Liver (tissue), 9 donors: ENCODE measurements around the gene SERINC3. TPM values are rescaled to one million over a fixed set of nuclear protein-coding genes. Genes with fewer than 3 reads are reported as not detected.

Source experiments
- DNase-seq: peaks from one replicate; pipeline ENCODE4 v3.0.0-alpha.2; 2017; ENCODE audit warnings: low spot score
- H3K27ac ChIP-seq, 2 donors: one replicate each; pipeline ENCODE4 v1.7.0; 2013; ENCODE audit warnings: inconsistent platforms in 2 of 2, low read length in 2 of 2, control low read depth in 1 of 2, low read depth in 1 of 2, mild to moderate bottlenecking in 1 of 2
- H3K27me3 ChIP-seq, 4 donors: one replicate each; pipeline versions ENCODE4 v1.6.1 to v1.7.0; 2013; ENCODE audit warnings: low read length in 3 of 4, inconsistent platforms in 1 of 4, mild to moderate bottlenecking in 1 of 4, moderate library complexity in 1 of 4; ENCODE audit not compliant: control insufficient read depth in 4 of 4, insufficient read depth in 4 of 4
- H3K36me3 ChIP-seq, 4 donors: one replicate each; pipeline versions ENCODE4 v1.6.1 to v1.7.0; 2013; ENCODE audit warnings: low read length in 3 of 4, mild to moderate bottlenecking in 3 of 4, low read depth in 1 of 4, moderate library complexity in 1 of 4; ENCODE audit not compliant: control insufficient read depth in 4 of 4, insufficient read depth in 3 of 4
- H3K4me1 ChIP-seq, 4 donors: one replicate each; pipeline versions ENCODE4 v1.6.1 to v1.7.0; 2013; ENCODE audit warnings: low read length in 3 of 4, mild to moderate bottlenecking in 3 of 4, moderate library complexity in 1 of 4; ENCODE audit not compliant: control insufficient read depth in 4 of 4, insufficient read depth in 4 of 4
- H3K4me3 ChIP-seq, 3 donors: one replicate each; pipeline versions ENCODE4 v1.6.1 to v1.7.0; 2013; ENCODE audit warnings: low read length in 3 of 3, control low read depth in 1 of 3, low read depth in 1 of 3, mild to moderate bottlenecking in 1 of 3
- H3K9ac ChIP-seq, 2 donors: one replicate each; pipeline ENCODE4 v1.7.0; 2013; ENCODE audit warnings: low read length in 2 of 2, mild to moderate bottlenecking in 2 of 2, moderate library complexity in 2 of 2, control low read depth in 1 of 2, low read depth in 1 of 2
- H3K9me3 ChIP-seq, 4 donors: one replicate each; pipeline versions ENCODE4 v1.6.1 to v1.7.0; 2013; ENCODE audit warnings: low read length in 3 of 4; ENCODE audit not compliant: control insufficient read depth in 4 of 4
- ATF3 ChIP-seq: IDR thresholded peaks from 2 replicates; pipeline ENCODE4 v1.6.1; 2016; ENCODE audit warnings: antibody characterized with exemption
- CTCF ChIP-seq: fragments of 150-350 bp; IDR thresholded peaks from 2 replicates; pipeline ENCODE4 v1.5.1; 2017; ENCODE audit warnings: improper control_type of control experiment, low read depth, low read length; ENCODE audit not compliant: missing input control
- EGR1 ChIP-seq, 2 donors: IDR thresholded peaks; 2 replicates each; pipeline ENCODE4 v1.6.1; 2016 to 2018; ENCODE audit warnings: antibody characterized with exemption in 2 of 2, low read depth in 2 of 2
- FOXA1 ChIP-seq: IDR thresholded peaks from 2 replicates; pipeline ENCODE4 v1.6.1; 2016; ENCODE audit warnings: antibody characterized with exemption
- FOXA2 ChIP-seq: IDR thresholded peaks from 2 replicates; pipeline ENCODE4 v1.6.1; 2016; ENCODE audit warnings: antibody characterized with exemption
- GABPA ChIP-seq, 2 donors: IDR thresholded peaks in 1 of 2; conservative IDR thresholded peaks in 1 of 2; 2 replicates each; pipeline ENCODE4 v1.6.1; 2016; ENCODE audit warnings: antibody characterized with exemption in 2 of 2, mild to moderate bottlenecking in 1 of 2, moderate library complexity in 1 of 2
- HNF4A ChIP-seq, 2 donors: conservative IDR thresholded peaks; 2 replicates each; pipeline ENCODE4 v1.6.1; 2016; ENCODE audit warnings: antibody characterized with exemption in 2 of 2, mild to moderate bottlenecking in 2 of 2
- HNF4G ChIP-seq: IDR thresholded peaks from 2 replicates; pipeline ENCODE4 v1.6.1; 2016; ENCODE audit warnings: antibody characterized with exemption
- JUND ChIP-seq, 2 donors: IDR thresholded peaks; 2 replicates each; pipeline ENCODE4 v1.6.1; 2016; ENCODE audit warnings: antibody characterized with exemption in 2 of 2
- MAX ChIP-seq: IDR thresholded peaks from 2 replicates; pipeline ENCODE4 v1.6.1; 2016; ENCODE audit warnings: antibody characterized with exemption
- NR2F2 ChIP-seq: IDR thresholded peaks from 2 replicates; pipeline ENCODE4 v1.6.1; 2016; ENCODE audit warnings: antibody characterized with exemption
- RAD21 ChIP-seq, 2 donors: IDR thresholded peaks; 2 replicates each; pipeline ENCODE4 v1.6.1; 2016; ENCODE audit warnings: antibody characterized with exemption in 2 of 2, mild to moderate bottlenecking in 2 of 2
- RXRA ChIP-seq, 2 donors: IDR thresholded peaks; 2 replicates each; pipeline ENCODE4 v1.6.1; 2017 to 2018; ENCODE audit warnings: antibody characterized with exemption in 2 of 2, mild to moderate bottlenecking in 1 of 2
- SP1 ChIP-seq: IDR thresholded peaks from 2 replicates; pipeline ENCODE4 v1.6.1; 2018; ENCODE audit warnings: antibody characterized with exemption, mild to moderate bottlenecking
- TAF1 ChIP-seq: conservative IDR thresholded peaks from 2 replicates; pipeline ENCODE4 v1.6.1; 2016; ENCODE audit warnings: antibody characterized with exemption, mild to moderate bottlenecking
- YY1 ChIP-seq: IDR thresholded peaks from 2 replicates; pipeline ENCODE4 v1.6.1; 2016; ENCODE audit warnings: antibody characterized with exemption, mild to moderate bottlenecking
- WGBS: extraction: QIAGEN DNeasy Blood & Tissue Kit; methylation state at CpG from one replicate; pipeline ENCODE4 v1.1.7; 2013; 5-methylcytosine and 5-hydroxymethylcytosine counted together
- polyA plus RNA-seq, 2 donors: library from polyadenylated mRNA; stranded (reverse) in 1 of 2; unstranded in 1 of 2; fragments of 200-250 nt in 1 of 2; fragments of >200 nt in 1 of 2; fragmentation: Nextera tagmentation in 1 of 2; extraction: Ambion mirVana in 1 of 2; gene quantifications; one replicate each; pipeline versions ENCODE4 v1.2.1 to v1.2.3, GENCODE V29; 2013 to 2015
- total RNA-seq, 2 donors: library from RNA; depleted of rRNA; stranded (reverse); fragments of >200 nt; gene quantifications; one replicate each; pipeline ENCODE4 v1.2.3, GENCODE V29; 2014
- TF ChIP-seq, protein P1 (sequence below): IDR thresholded peaks from 2 replicates; pipeline ENCODE4 v1.6.1; 2016; ENCODE audit warnings: antibody characterized with exemption, mild to moderate bottlenecking
- TF ChIP-seq, protein P2 (sequence below): IDR thresholded peaks from 2 replicates; pipeline ENCODE4 v1.6.1; 2016; ENCODE audit warnings: antibody characterized with exemption
- donor health status: healthy.
- donor health status: healthy.
- donor health status: healthy.
- donor health status: healthy.
- donor health status: healthy.

SERINC3 gene
- total and polyA plus RNA-seq, 4 donors, result 51.1 to 70.0 (median 58.5) TPM

GRCh38 chr20:44478206-44478605, 43.7 kb downstream of the SERINC3 start:
- DNase-seq, result peak; percentile 54
- WGBS, result 65% methylated on average over 6 of the region's 6 CpGs
- Histone ChIP-seq H3K4me3 (no peak overlapping the region), H3K9me3 (no peaks in the 10 kb centered on the region), H3K27me3 (no peaks in the 10 kb centered on the region), H3K9ac (no peak overlapping the region), H3K36me3 (peaks cover 0 to 2% (median under 1%) of the 10 kb centered on the region in 4 donors), H3K27ac (peak overlapping the region in 1 of 2 donors; percentile 28), H3K4me1 (peaks cover 0 to 60% (median 51%) of the 10 kb centered on the region in 4 donors)
- TF ChIP-seq JUND (IDR thresholded peaks at IDR 0.05) (no peak), CTCF (no peak), FOXA1 (no peak), RXRA (IDR thresholded peaks at IDR 0.05) (no peak), EGR1 (IDR thresholded peaks at IDR 0.05; ENCODE audit: low read depth in 2 of 2) (no peak), SP1 (no peak), MAX (no peak), GABPA (IDR thresholded peaks at IDR 0.05 in 1 of 2, conservative IDR thresholded peaks at IDR 0.05 in 1 of 2) (no peak)
- TF ChIP-seq, protein P1, sequence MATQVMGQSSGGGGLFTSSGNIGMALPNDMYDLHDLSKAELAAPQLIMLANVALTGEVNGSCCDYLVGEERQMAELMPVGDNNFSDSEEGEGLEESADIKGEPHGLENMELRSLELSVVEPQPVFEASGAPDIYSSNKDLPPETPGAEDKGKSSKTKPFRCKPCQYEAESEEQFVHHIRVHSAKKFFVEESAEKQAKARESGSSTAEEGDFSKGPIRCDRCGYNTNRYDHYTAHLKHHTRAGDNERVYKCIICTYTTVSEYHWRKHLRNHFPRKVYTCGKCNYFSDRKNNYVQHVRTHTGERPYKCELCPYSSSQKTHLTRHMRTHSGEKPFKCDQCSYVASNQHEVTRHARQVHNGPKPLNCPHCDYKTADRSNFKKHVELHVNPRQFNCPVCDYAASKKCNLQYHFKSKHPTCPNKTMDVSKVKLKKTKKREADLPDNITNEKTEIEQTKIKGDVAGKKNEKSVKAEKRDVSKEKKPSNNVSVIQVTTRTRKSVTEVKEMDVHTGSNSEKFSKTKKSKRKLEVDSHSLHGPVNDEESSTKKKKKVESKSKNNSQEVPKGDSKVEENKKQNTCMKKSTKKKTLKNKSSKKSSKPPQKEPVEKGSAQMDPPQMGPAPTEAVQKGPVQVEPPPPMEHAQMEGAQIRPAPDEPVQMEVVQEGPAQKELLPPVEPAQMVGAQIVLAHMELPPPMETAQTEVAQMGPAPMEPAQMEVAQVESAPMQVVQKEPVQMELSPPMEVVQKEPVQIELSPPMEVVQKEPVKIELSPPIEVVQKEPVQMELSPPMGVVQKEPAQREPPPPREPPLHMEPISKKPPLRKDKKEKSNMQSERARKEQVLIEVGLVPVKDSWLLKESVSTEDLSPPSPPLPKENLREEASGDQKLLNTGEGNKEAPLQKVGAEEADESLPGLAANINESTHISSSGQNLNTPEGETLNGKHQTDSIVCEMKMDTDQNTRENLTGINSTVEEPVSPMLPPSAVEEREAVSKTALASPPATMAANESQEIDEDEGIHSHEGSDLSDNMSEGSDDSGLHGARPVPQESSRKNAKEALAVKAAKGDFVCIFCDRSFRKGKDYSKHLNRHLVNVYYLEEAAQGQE, result no peak
- TF ChIP-seq, protein P2, sequence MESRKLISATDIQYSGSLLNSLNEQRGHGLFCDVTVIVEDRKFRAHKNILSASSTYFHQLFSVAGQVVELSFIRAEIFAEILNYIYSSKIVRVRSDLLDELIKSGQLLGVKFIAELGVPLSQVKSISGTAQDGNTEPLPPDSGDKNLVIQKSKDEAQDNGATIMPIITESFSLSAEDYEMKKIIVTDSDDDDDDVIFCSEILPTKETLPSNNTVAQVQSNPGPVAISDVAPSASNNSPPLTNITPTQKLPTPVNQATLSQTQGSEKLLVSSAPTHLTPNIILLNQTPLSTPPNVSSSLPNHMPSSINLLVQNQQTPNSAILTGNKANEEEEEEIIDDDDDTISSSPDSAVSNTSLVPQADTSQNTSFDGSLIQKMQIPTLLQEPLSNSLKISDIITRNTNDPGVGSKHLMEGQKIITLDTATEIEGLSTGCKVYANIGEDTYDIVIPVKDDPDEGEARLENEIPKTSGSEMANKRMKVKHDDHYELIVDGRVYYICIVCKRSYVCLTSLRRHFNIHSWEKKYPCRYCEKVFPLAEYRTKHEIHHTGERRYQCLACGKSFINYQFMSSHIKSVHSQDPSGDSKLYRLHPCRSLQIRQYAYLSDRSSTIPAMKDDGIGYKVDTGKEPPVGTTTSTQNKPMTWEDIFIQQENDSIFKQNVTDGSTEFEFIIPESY, result no peak

- Histone ChIP-seq H3K4me3 (peak overlapping the region in 2 of 3 donors; percentile 71 to 94), H3K27me3 (no peaks in the 10 kb centered on the region), H3K4me1 (peaks cover 0 to 58% (median 47%) of the 10 kb centered on the region in 4 donors), H3K27ac (peak overlapping the region in 1 of 2 donors; percentile 68), H3K36me3 (no peaks in the 10 kb centered on the region), H3K9ac (peak overlapping the region in 1 of 2 donors; percentile 89), H3K9me3 (no peaks in the 10 kb centered on the region)
- DNase-seq, result no peak
- 90% methylated on average over 3 of the region's 3 CpGs for WGBS
- TF ChIP-seq FOXA2 (no peak), RAD21 (IDR thresholded peaks at IDR 0.05) (no peak), YY1 (no peak), JUND (IDR thresholded peaks at IDR 0.05) (no peak), MAX (no peak), ATF3 (no peak), RXRA (IDR thresholded peaks at IDR 0.05) (no peak), EGR1 (IDR thresholded peaks at IDR 0.05; ENCODE audit: low read depth in 2 of 2) (no peak), SP1 (no peak), FOXA1 (no peak), HNF4G (no peak), GABPA (IDR thresholded peaks at IDR 0.05 in 1 of 2, conservative IDR thresholded peaks at IDR 0.05 in 1 of 2) (no peak), TAF1 (no peak), NR2F2 (no peak), HNF4A (conservative IDR thresholded peaks at IDR 0.05) (no peak)
- TF ChIP-seq, protein P1, result no peak
- TF ChIP-seq, protein P2, result no peak
These were observed 44.7 kb downstream of the SERINC3 start for GRCh38 chr20:44477151-44477550.
